Kidney capillary endothelial cell (primary cell): ENCODE data around the gene TRAF3IP3.

Source experiments
- DNase-seq: peaks from one replicate; pipeline ENCODE4 v3.0.0-alpha.2; 2018; ENCODE audit warnings: low spot score

TRAF3IP3 gene

GRCh38 chr1:209827384-209828262 is 71.8 kb downstream of the TRAF3IP3 start, which contains the start of gene UTP25:
Gene UTP25, plus strand, starts transcription at chr1:209827972. Its CDS starts 92 bp downstream, at chr1:209828064.
- DNase-seq: peak; percentile 95

- DNase-seq: no peak
Observed at GRCh38 chr1:209829716-209830115, 73.9 kb downstream of the TRAF3IP3 start.

- no peak for DNase-seq
Observed at GRCh38 chr1:209830722-209831121, 74.9 kb downstream of the TRAF3IP3 start.

- peak; percentile 85 for DNase-seq
Observed at GRCh38 chr1:209831615-209832014, 75.8 kb downstream of the TRAF3IP3 start.
